Omental fat pad (tissue), 4 donors: ENCODE data around the gene ZNF786. TPM values are rescaled to one million over a fixed set of nuclear protein-coding genes. Genes with fewer than 3 reads are reported as not detected.

Experiments
- ATAC-seq: fragments of 150-250 bp; one replicate; pipeline ENCODE4 v1.9.1; 2016; ENCODE audit warnings: mild to moderate bottlenecking, moderate library complexity; ENCODE audit not compliant: low FRiP score
- DNase-seq: peaks from one replicate; pipeline ENCODE4 v3.0.0-alpha.2; 2019; ENCODE audit warnings: low spot score
- total RNA-seq, 4 donors: library from RNA; depleted of rRNA; stranded (reverse); fragments of >200 nt; gene quantifications; one replicate each; pipeline ENCODE4 v1.1.0, GENCODE V29; 2016
- TF ChIP-seq, protein P1 (sequence below), 3 donors: fragments of 450-650 bp; IDR thresholded peaks; one replicate each; pipeline ENCODE4 v1.5.1; 2016 to 2017; ENCODE audit warnings: antibody characterized with exemption in 3 of 3, mild to moderate bottlenecking in 3 of 3, moderate library complexity in 2 of 3

ZNF786 gene
- total RNA-seq, 4 donors from 2014 or later, result 3.0 to 6.0 (median 3.9) TPM

DNA sequence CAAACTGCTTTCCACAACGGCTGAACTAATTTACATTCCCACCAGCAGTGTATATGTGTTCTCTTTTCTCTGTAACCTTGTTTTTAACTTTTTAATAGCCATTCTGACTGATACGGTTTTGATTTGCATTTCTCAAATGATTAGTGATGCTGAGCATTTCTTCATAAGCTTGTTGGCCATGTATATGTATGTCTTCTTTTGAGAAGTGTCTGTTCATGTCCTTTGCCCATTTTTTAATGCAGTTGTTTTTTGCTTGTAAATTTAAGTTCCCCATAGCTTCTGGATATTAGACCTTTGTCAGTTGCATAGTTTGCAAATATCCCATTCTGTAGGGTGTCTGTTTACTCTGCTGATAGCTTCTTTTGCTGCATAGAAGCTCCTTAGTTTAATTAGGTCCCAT lies 6.1 kb downstream of the ZNF786 start:
- DNase-seq (no peak), ATAC-seq (no peak)
- TF ChIP-seq, protein P1, sequence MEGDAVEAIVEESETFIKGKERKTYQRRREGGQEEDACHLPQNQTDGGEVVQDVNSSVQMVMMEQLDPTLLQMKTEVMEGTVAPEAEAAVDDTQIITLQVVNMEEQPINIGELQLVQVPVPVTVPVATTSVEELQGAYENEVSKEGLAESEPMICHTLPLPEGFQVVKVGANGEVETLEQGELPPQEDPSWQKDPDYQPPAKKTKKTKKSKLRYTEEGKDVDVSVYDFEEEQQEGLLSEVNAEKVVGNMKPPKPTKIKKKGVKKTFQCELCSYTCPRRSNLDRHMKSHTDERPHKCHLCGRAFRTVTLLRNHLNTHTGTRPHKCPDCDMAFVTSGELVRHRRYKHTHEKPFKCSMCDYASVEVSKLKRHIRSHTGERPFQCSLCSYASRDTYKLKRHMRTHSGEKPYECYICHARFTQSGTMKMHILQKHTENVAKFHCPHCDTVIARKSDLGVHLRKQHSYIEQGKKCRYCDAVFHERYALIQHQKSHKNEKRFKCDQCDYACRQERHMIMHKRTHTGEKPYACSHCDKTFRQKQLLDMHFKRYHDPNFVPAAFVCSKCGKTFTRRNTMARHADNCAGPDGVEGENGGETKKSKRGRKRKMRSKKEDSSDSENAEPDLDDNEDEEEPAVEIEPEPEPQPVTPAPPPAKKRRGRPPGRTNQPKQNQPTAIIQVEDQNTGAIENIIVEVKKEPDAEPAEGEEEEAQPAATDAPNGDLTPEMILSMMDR (IDR thresholded peaks at IDR 0.05), result no peak

DNA sequence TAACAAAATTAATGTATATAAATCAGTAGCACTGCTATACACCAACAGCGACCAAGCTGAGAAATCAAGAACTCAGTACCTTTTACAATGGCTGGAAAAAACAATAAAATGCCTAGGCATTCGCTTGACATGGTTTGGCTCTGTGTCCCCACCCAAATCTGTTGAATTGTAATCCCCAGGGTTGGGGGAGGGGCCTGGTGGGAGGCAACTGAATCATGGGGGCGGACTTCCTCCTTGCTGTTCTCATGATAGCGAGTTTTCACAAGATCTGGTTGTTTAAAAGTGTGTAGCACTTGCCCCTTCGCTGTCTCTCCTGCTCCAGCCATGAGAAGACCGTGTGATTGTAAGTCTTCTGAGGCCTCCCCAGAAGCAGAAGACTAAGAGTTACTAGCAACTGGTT lies 8.6 kb downstream of the ZNF786 start:
- DNase-seq, result no peak
- no peak for ATAC-seq
- TF ChIP-seq, protein P1 (IDR thresholded peaks at IDR 0.05), result no peak

DNA sequence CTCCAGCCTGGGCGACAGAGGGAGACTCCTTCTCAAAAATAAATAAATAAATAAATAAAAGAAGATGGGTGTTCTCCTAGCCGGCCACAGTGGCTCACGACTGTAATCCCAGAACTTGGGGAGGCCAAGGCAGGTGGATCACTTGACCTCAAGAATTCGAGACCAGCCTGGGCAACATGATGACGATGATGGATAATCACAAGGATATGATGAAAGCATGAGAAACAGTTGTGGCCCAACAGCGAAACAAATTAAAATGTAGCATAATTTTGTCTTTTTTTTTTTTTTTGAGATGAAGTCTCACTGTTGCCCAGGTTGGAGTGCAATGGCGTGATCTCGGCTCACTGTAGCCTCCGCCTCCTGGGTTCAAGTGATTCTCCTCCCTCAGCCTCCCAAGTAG lies 12.9 kb downstream of the ZNF786 start:
- no peak for DNase-seq
- ATAC-seq, result no peak
- TF ChIP-seq, protein P1 (IDR thresholded peaks at IDR 0.05), result no peak

DNA sequence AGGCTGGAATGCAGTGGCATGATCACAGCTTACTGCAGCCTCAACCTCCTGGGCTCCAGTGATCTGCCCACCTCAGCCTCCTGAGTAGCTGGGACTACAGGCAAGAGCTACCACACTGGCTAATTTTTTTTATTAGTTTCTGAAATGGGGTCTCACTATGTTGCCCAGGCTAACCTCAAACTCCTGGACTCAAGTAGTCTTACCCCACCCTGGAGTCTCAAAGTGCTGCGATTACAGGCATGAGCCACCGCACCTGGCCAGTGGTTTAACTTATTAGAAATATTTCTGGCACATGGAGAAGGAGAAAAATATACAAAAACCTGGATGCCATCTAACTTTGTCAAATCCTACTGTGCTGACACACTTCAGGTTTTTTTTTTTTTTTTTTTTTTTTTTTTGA lies 15.2 kb downstream of the ZNF786 start:
- ATAC-seq (no peak), DNase-seq (no peak)
- TF ChIP-seq, protein P1 (IDR thresholded peaks at IDR 0.05), result no peak

DNA sequence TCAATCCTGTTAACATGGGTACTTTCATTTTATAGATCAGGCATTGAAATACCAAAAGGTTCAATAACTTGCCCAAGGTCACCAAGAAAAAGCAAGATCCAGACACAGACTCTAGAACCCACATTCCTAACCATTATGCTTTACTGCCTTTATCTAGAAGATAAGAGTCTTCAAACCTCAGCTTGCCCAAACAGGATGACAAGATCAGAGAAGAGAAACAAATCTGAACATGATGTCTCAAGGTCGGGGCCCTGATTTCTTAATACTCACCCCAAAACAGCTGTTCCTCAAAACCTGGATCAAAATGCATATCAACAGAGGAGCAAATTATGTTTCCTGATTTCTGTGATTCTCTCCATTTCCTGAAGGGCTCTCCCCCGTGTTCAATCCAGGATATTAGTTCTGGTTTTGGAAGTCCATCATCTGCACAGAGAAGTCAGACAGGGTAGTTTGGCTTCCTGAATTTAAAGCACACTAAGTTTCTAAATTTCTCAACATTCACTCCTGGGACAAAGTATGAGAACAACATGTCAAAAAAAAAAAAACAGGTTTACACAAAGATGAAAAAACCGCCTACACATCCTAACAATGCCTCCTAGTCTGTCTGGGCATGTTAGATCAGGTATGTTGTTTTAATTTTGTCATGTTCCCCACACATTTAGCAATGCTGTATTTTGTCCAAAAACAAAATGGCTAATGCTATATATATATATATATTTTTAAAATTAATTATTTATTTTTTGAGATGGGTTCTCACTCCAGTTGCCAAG lies 16.2 kb downstream of the ZNF786 start:
- no peak for ATAC-seq
- TF ChIP-seq, protein P1 (IDR thresholded peaks at IDR 0.05), result no peak
- no peak for DNase-seq

DNA sequence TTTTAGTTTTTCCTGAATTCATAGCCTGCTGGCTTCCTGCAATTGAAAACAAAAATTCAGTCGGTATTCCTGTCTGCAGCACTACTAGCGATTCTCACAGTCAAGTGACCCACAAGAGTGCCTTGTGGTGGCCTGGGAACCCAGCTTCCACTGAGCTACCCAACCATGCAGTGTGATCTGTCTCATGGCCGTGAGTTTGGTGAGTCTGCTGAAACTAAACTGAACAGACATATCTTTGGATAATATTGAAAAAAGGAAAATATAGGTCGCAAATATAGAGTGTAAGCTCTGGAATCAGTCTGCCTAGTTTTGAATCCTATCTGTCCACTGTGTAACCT lies 18.1 kb downstream of the ZNF786 start:
- DNase-seq, result no peak
- TF ChIP-seq, protein P1 (IDR thresholded peaks at IDR 0.05), result no peak
- no peak for ATAC-seq
